Ramos (cell line): ENCODE measurements around the gene DNAJC1.
"Not testable (repeated sequence)": the region's sequence is repeated elsewhere in the genome, so short reads cannot be mapped to it uniquely, and the experiment has no call there.

Experiments
- in situ Hi-C: fragments of 300-500 bp; cut with MboI; formaldehyde crosslinking; loops from one replicate; pipeline ENCODE4 v1.14.3; 2022; ENCODE audit warnings: low sequenced_read_pairs; ENCODE audit not compliant: unreplicated experiment

Gene DNAJC1

GRCh38 chr10:21747809-21748208 is 255.7 kb downstream of the DNAJC1 start:
- in situ Hi-C loops = loop anchor here (25.0 kb wide), 1 partner anchor 461 kb away; no protein-coding TSS in a partner anchor

GRCh38 chr10:21746118-21746517 is 257.4 kb downstream of the DNAJC1 start:
- in situ Hi-C loops = loop anchor here (25.0 kb wide), 1 partner anchor 459 kb away; no protein-coding TSS in a partner anchor

GRCh38 chr10:21744223-21744622 is 259.3 kb downstream of the DNAJC1 start:
- in situ Hi-C loops = loop anchor here (25.0 kb wide), 1 partner anchor 457 kb away; no protein-coding TSS in a partner anchor

- in situ Hi-C loops = loop anchor here (25.0 kb wide), 1 partner anchor 456 kb away; no protein-coding TSS in a partner anchor
These were observed 260.7 kb downstream of the DNAJC1 start for GRCh38 chr10:21742740-21743412.

- in situ Hi-C loops = loop anchor here (25.0 kb wide), 1 partner anchor 454 kb away; no protein-coding TSS in a partner anchor
These were observed 262.5 kb downstream of the DNAJC1 start for GRCh38 chr10:21740989-21741388.

- in situ Hi-C loops = loop anchor here (10.0 to 25.0 kb wide), 2 partner anchors 242 to 450 kb away; no protein-coding TSS in a partner anchor
These were observed 266.4 kb downstream of the DNAJC1 start for GRCh38 chr10:21737106-21737505.

GRCh38 chr10:21733710-21734109 is 269.8 kb downstream of the DNAJC1 start:
- in situ Hi-C loops = loop anchor here (10.0 to 25.0 kb wide), 2 partner anchors 239 to 446 kb away; no protein-coding TSS in a partner anchor

GRCh38 chr10:21732067-21732772 is 271.3 kb downstream of the DNAJC1 start:
- in situ Hi-C loops = loop anchor here (10.0 to 25.0 kb wide), 2 partner anchors 237 to 445 kb away; no protein-coding TSS in a partner anchor

GRCh38 chr10:21728618-21729017 is 274.9 kb downstream of the DNAJC1 start:
- in situ Hi-C loops = loop anchor here (25.0 kb wide), 1 partner anchor 441 kb away; no protein-coding TSS in a partner anchor

- in situ Hi-C loops = loop anchor here (25.0 kb wide), 1 partner anchor 440 kb away; no protein-coding TSS in a partner anchor
These were observed 275.9 kb downstream of the DNAJC1 start for GRCh38 chr10:21727452-21728168.

GRCh38 chr10:21726601-21727225 is 276.8 kb downstream of the DNAJC1 start:
- in situ Hi-C loops = loop anchor here (25.0 kb wide), 1 partner anchor 439 kb away; no protein-coding TSS in a partner anchor

- in situ Hi-C loops = loop anchor here (25.0 kb wide), 1 partner anchor 438 kb away; no protein-coding TSS in a partner anchor
These were observed 278.7 kb downstream of the DNAJC1 start for GRCh38 chr10:21724687-21725367.

- in situ Hi-C loops = no loop called here
These were observed 279.4 kb downstream of the DNAJC1 start for GRCh38 chr10:21724020-21724589.

- in situ Hi-C loops = no loop called here
These were observed 281.3 kb downstream of the DNAJC1 start for GRCh38 chr10:21722209-21722608.

GRCh38 chr10:21721000-21721665 is 282.4 kb downstream of the DNAJC1 start:
- in situ Hi-C loops = no loop called here

GRCh38 chr10:21720090-21720489 is 283.4 kb downstream of the DNAJC1 start:
- in situ Hi-C loops = no loop called here

- in situ Hi-C loops = no loop called here
These were observed 284.0 kb downstream of the DNAJC1 start for GRCh38 chr10:21719502-21719901.

- in situ Hi-C loops = not testable (repeated sequence)
These were observed 286.0 kb downstream of the DNAJC1 start for GRCh38 chr10:21717437-21718054.
